GM18858 (cell line): ENCODE data around the gene KPTN.

Source experiments
- ATAC-seq: cut with Tn5 transposase; IDR thresholded peaks from one replicate; pipeline ENCODE4 v1.9.1; 2021; ENCODE audit not compliant: unreplicated experiment

KPTN gene

GRCh38 chr19:47509170-47509847 lies 25.3 kb upstream of the KPTN start:
- no peak for ATAC-seq

- no peak for ATAC-seq
Observed at GRCh38 chr19:47508721-47509120, 24.7 kb upstream of the KPTN start.

- no peak for ATAC-seq
Observed at GRCh38 chr19:47507924-47508553, 24.0 kb upstream of the KPTN start.

- no peak for ATAC-seq
Observed at GRCh38 chr19:47507012-47507411, 23.0 kb upstream of the KPTN start.

- no peak for ATAC-seq
Observed at GRCh38 chr19:47506459-47506858, 22.4 kb upstream of the KPTN start.

GRCh38 chr19:47505506-47505905 lies 21.5 kb upstream of the KPTN start:
- no peak for ATAC-seq

- no peak for ATAC-seq
Observed at GRCh38 chr19:47503826-47504150, 19.8 kb upstream of the KPTN start.

- ATAC-seq, result no peak
Observed at GRCh38 chr19:47503130-47503825, 19.3 kb upstream of the KPTN start.

- ATAC-seq, result no peak
Observed at GRCh38 chr19:47499863-47500830, 16.1 kb upstream of the KPTN start.

- no peak for ATAC-seq
Observed at GRCh38 chr19:47499371-47499770, 15.4 kb upstream of the KPTN start.

- ATAC-seq, result no peak
Observed at GRCh38 chr19:47498561-47498960, 14.5 kb upstream of the KPTN start.

- no peak for ATAC-seq
Observed at GRCh38 chr19:47497821-47498520, 14.0 kb upstream of the KPTN start.

GRCh38 chr19:47497050-47497766 lies 13.2 kb upstream of the KPTN start:
- no peak for ATAC-seq

- no peak for ATAC-seq
Observed at GRCh38 chr19:47495478-47496372, 11.7 kb upstream of the KPTN start.

- ATAC-seq, result no peak
Observed at GRCh38 chr19:47494729-47495128, 10.7 kb upstream of the KPTN start.

- no peak for ATAC-seq
Observed at GRCh38 chr19:47494211-47494547, 10.2 kb upstream of the KPTN start.

- ATAC-seq, result no peak
Observed at GRCh38 chr19:47493378-47494210, 9.6 kb upstream of the KPTN start.
